T-cell (primary cell): Measurements from ENCODE around the gene TPM4. TPM values are rescaled to one million over a fixed set of nuclear protein-coding genes. Genes with fewer than 3 reads are reported as not detected.

Experiments used
- ATAC-seq, 4 experiments: fragments of 200-7000 bp in 3 of 4; fragments of 150-1000 bp in 1 of 4; cut with Tn5 transposase; replicated peaks in 1 of 4; 1 replicate in 3 of 4; 2 replicates in 1 of 4; pipeline ENCODE4 v1.10.0; 2021; ENCODE audit warnings: moderate library complexity in 3 of 4, mild to moderate bottlenecking in 2 of 4, moderate number of reproducible peaks in 1 of 4
- CTCF ChIA-PET, 2 donors: fragments of 300-600 bp; sonication (Branson Sonifier 250); formaldehyde crosslinking; loops; one replicate each; lab custom pipeline; 2022; ENCODE audit warnings: antibody characterized with exemption in 2 of 2; lab: Charles Lee
- POLR2A ChIA-PET, 2 donors: fragments of 300-600 bp; sonication (Branson Sonifier 250); formaldehyde crosslinking; loops; one replicate each; lab custom pipeline; 2022; ENCODE audit warnings: antibody characterized with exemption in 2 of 2; lab: Charles Lee
- DNase-seq, 35 experiments: peaks; one replicate each; pipeline versions ENCODE4 v3.0.0 to v3.0.0-alpha.2; 2013 to 2023
- H3K27ac ChIP-seq: one replicate; pipeline ENCODE4 v1.5.1; 2013; ENCODE audit warnings: low read length
- H3K27me3 ChIP-seq, 2 experiments: replicated peaks in 1 of 2; 1 replicate in 1 of 2; 2 replicates in 1 of 2; pipeline versions ENCODE4 v1.6.1 to v1.7.0; 2013; ENCODE audit warnings: low read length in 1 of 2, mixed read lengths in 1 of 2; ENCODE audit not compliant: control insufficient read depth in 2 of 2, insufficient read depth in 2 of 2; ENCODE audit errors: extremely low read depth in 1 of 2
- H3K36me3 ChIP-seq, 2 donors: 1 replicate in 1 of 2; 2 replicates in 1 of 2; pipeline versions ENCODE4 v1.6.1 to v1.7.0; 2013; ENCODE audit warnings: low read length in 1 of 2; ENCODE audit not compliant: control insufficient read depth in 2 of 2, insufficient read depth in 1 of 2; ENCODE audit errors: extremely low read depth in 1 of 2
- H3K4me1 ChIP-seq, 2 experiments: 1 replicate in 1 of 2; 2 replicates in 1 of 2; pipeline versions ENCODE4 v1.6.1 to v1.7.0; 2013; ENCODE audit warnings: low read length in 2 of 2, mixed read lengths in 1 of 2; ENCODE audit not compliant: insufficient read depth in 2 of 2, control insufficient read depth in 1 of 2; ENCODE audit errors: extremely low read depth in 1 of 2
- H3K4me3 ChIP-seq, 2 donors: 1 replicate in 1 of 2; 2 replicates in 1 of 2; pipeline versions ENCODE4 v1.5.1 to v1.7.0; 2013; ENCODE audit warnings: mild to moderate bottlenecking in 2 of 2, low read length in 1 of 2, moderate library complexity in 1 of 2; ENCODE audit not compliant: control insufficient read depth in 1 of 2; ENCODE audit errors: extremely low read depth in 1 of 2
- H3K9me3 ChIP-seq: 2 replicates; pipeline ENCODE4 v1.7.0; 2013
- H3K27ac Mint-ChIP-seq, 2 donors: one replicate each; pipeline ENCODE4 v1.8.0; 2020 to 2021; ENCODE audit warnings: mild to moderate bottlenecking in 2 of 2, mixed read lengths in 2 of 2
- H3K27me3 Mint-ChIP-seq, 2 donors: one replicate each; pipeline ENCODE4 v1.8.0; 2021 to 2022; ENCODE audit warnings: mixed read lengths in 2 of 2
- H3K36me3 Mint-ChIP-seq: one replicate; pipeline ENCODE4 v1.8.0; 2021; ENCODE audit warnings: mixed read lengths
- H3K4me1 Mint-ChIP-seq, 3 donors: one replicate each; pipeline ENCODE4 v1.8.0; 2020 to 2022; ENCODE audit warnings: mixed read lengths in 3 of 3, mild to moderate bottlenecking in 1 of 3
- H3K4me3 Mint-ChIP-seq, 3 donors: one replicate each; pipeline ENCODE4 v1.8.0; 2020 to 2022; ENCODE audit warnings: mild to moderate bottlenecking in 3 of 3, mixed read lengths in 3 of 3, moderate library complexity in 3 of 3
- H3K9me3 Mint-ChIP-seq, 3 donors: one replicate each; pipeline ENCODE4 v1.8.0; 2020 to 2022; ENCODE audit warnings: mixed read lengths in 3 of 3
- WGBS: methylation state at CpG from one replicate; pipeline ENCODE4 v1.1.5; 2013; ENCODE audit warnings: missing lambda C conversion rate; ENCODE audit not compliant: insufficient coverage; 5-methylcytosine and 5-hydroxymethylcytosine counted together
- total RNA-seq, 35 experiments: library from RNA in 6 of 35; stranded (reverse) in 6 of 35; fragments of 120-200 nt in 1 of 35; gene quantifications; one replicate each; pipeline versions ENCODE4 v1.2.1 to v1.2.4 and lab custom pipeline; 2013 to 2026

The TPM4 gene
- total RNA-seq, 5 donors from 2014 or later (not counting 1 experiment from before 2014, with no cell fraction given), result 83.6 to 189 (median 99.5) TPM

- WGBS, result 94% methylated on average over 3 of the region's 3 CpGs
- peaks cover 0 to 5% of the 10 kb centered on the region in 2 experiments for H3K27me3 ChIP-seq
- H3K36me3 ChIP-seq, result no peaks in the 10 kb centered on the region
- Mint-ChIP-seq H3K36me3 (no peaks in the 10 kb centered on the region), H3K4me3 (no peak overlapping the region), H3K27ac (no peak overlapping the region), H3K9me3 (no peaks in the 10 kb centered on the region), H3K27me3 (no peaks in the 10 kb centered on the region), H3K4me1 (no peaks in the 10 kb centered on the region)
- CTCF ChIA-PET, result no interaction called here
- DNase-seq (no peak), ATAC-seq (no peak)
- no peak overlapping the region for H3K27ac ChIP-seq
- H3K4me3 ChIP-seq, result no peak overlapping the region
- no peaks in the 10 kb centered on the region for H3K4me1 ChIP-seq
- POLR2A ChIA-PET, result no interaction called here
- H3K9me3 ChIP-seq, result no peaks in the 10 kb centered on the region
Observed at GRCh38 chr19:16032509-16033135, 43.7 kb upstream of the TPM4 start.

- no peak overlapping the region for H3K4me3 ChIP-seq
- Mint-ChIP-seq H3K36me3 (no peaks in the 10 kb centered on the region), H3K4me1 (no peaks in the 10 kb centered on the region), H3K4me3 (no peak overlapping the region), H3K27me3 (no peaks in the 10 kb centered on the region), H3K9me3 (no peaks in the 10 kb centered on the region), H3K27ac (no peak overlapping the region)
- H3K36me3 ChIP-seq, result no peaks in the 10 kb centered on the region
- POLR2A ChIA-PET, result no interaction called here
- H3K9me3 ChIP-seq, result no peaks in the 10 kb centered on the region
- no peak for ATAC-seq
- CTCF ChIA-PET, result no interaction called here
- peaks cover 0 to 6% of the 10 kb centered on the region in 2 experiments for H3K27me3 ChIP-seq
- no CpG with 5 or more reads among the region's 3 CpGs for WGBS
- H3K4me1 ChIP-seq, result no peaks in the 10 kb centered on the region
- H3K27ac ChIP-seq, result no peak overlapping the region
- DNase-seq, result no peak
Observed at GRCh38 chr19:16033136-16033530, 43.2 kb upstream of the TPM4 start.

GRCh38 chr19:16033721-16034120 lies 42.6 kb upstream of the TPM4 start:
- Histone ChIP-seq H3K9me3 (no peaks in the 10 kb centered on the region), H3K27ac (no peak overlapping the region), H3K36me3 (no peaks in the 10 kb centered on the region), H3K27me3 (peaks cover 0 to 10% of the 10 kb centered on the region in 2 experiments), H3K4me3 (no peak overlapping the region), H3K4me1 (no peaks in the 10 kb centered on the region)
- Mint-ChIP-seq H3K27ac (no peak overlapping the region), H3K9me3 (no peaks in the 10 kb centered on the region), H3K4me1 (no peaks in the 10 kb centered on the region), H3K4me3 (no peak overlapping the region), H3K27me3 (no peaks in the 10 kb centered on the region), H3K36me3 (no peaks in the 10 kb centered on the region)
- ChIA-PET CTCF (no interaction called here), POLR2A (no interaction called here)
- DNase-seq (no peak), ATAC-seq (no peak)
- WGBS, result 71% methylated on average over 2 of the region's 2 CpGs

GRCh38 chr19:16034180-16034579 lies 42.1 kb upstream of the TPM4 start:
- Mint-ChIP-seq H3K27ac (no peak overlapping the region), H3K4me3 (no peak overlapping the region), H3K27me3 (no peaks in the 10 kb centered on the region), H3K4me1 (no peaks in the 10 kb centered on the region), H3K36me3 (no peaks in the 10 kb centered on the region), H3K9me3 (no peaks in the 10 kb centered on the region)
- no peaks in the 10 kb centered on the region for H3K36me3 ChIP-seq
- POLR2A ChIA-PET, result no interaction called here
- H3K4me1 ChIP-seq, result no peaks in the 10 kb centered on the region
- no peak for ATAC-seq
- WGBS, result 87% methylated on average over 5 of the region's 7 CpGs
- DNase-seq, result no peak
- H3K9me3 ChIP-seq, result no peaks in the 10 kb centered on the region
- H3K27me3 ChIP-seq, result peaks cover 0 to 11% of the 10 kb centered on the region in 2 experiments
- CTCF ChIA-PET, result no interaction called here
- H3K4me3 ChIP-seq, result no peak overlapping the region
- no peak overlapping the region for H3K27ac ChIP-seq

GRCh38 chr19:16034958-16035560 lies 41.2 kb upstream of the TPM4 start:
- H3K4me1 Mint-ChIP-seq, result peaks cover 0 to under 1% (median 0%) of the 10 kb centered on the region in 3 donors
- DNase-seq, result no peak
- no peaks in the 10 kb centered on the region for H3K9me3 Mint-ChIP-seq
- H3K27ac Mint-ChIP-seq, result no peak overlapping the region
- Histone ChIP-seq H3K4me3 (no peak overlapping the region), H3K27me3 (peaks cover 0 to 13% of the 10 kb centered on the region in 2 experiments), H3K4me1 (no peaks in the 10 kb centered on the region), H3K36me3 (no peaks in the 10 kb centered on the region), H3K27ac (no peak overlapping the region), H3K9me3 (no peaks in the 10 kb centered on the region)
- 77% methylated on average over 12 of the region's 17 CpGs for WGBS
- H3K36me3 Mint-ChIP-seq, result no peaks in the 10 kb centered on the region
- ChIA-PET POLR2A (no interaction called here), CTCF (no interaction called here)
- no peak for ATAC-seq
- H3K4me3 Mint-ChIP-seq, result no peak overlapping the region
- H3K27me3 Mint-ChIP-seq, result no peaks in the 10 kb centered on the region

GRCh38 chr19:16035601-16036297 lies 40.5 kb upstream of the TPM4 start:
- no peaks in the 10 kb centered on the region for H3K9me3 ChIP-seq
- no peak for DNase-seq
- no peaks in the 10 kb centered on the region for H3K36me3 ChIP-seq
- WGBS, result 83% methylated on average over 22 of the region's 28 CpGs
- H3K4me1 Mint-ChIP-seq, result peaks cover 0 to 7% (median 4%) of the 10 kb centered on the region in 3 donors
- H3K9me3 Mint-ChIP-seq, result no peaks in the 10 kb centered on the region
- H3K36me3 Mint-ChIP-seq, result no peaks in the 10 kb centered on the region
- H3K4me3 Mint-ChIP-seq, result no peak overlapping the region
- H3K4me3 ChIP-seq, result no peak overlapping the region
- H3K27ac Mint-ChIP-seq, result no peak overlapping the region
- ChIA-PET POLR2A (no interaction called here), CTCF (no interaction called here)
- H3K27ac ChIP-seq, result no peak overlapping the region
- peaks cover 0 to 13% of the 10 kb centered on the region in 2 experiments for H3K27me3 ChIP-seq
- no peak for ATAC-seq
- no peaks in the 10 kb centered on the region for H3K4me1 ChIP-seq
- H3K27me3 Mint-ChIP-seq, result no peaks in the 10 kb centered on the region
